ENCODE data around the gene MBLAC1. TPM values are rescaled to one million over a fixed set of nuclear protein-coding genes. Genes with fewer than 3 reads are reported as not detected.
A peak's percentile ranks its signal among the peaks of the same experiment; 100 is the strongest.

MBLAC1 gene
- total and polyA plus RNA-seq, 9 of the 15 experiments (the other 6 are each of a cell fraction or from before 2014, with no cell fraction given): 0.03 to 3.1 (median 0.52) TPM

DNA sequence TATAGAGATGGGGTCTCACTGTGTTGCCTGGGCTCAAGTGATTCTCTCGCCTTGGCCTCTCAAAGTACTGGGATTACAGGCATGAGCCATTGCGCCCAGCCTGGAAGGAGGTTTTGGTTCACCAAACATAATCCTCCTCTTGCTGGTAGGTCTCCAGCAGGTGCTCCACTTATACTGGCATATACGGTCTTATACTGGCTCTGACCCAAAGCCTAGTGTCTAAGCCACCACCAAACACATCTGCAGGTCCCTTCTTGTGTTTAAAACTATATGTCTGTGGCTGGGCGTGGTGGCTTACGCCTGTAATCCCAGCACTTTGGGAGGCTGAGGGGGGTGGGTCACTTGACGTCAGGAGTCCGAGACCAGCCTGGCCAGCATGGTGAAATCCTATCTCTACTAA, 5.4 kb downstream of the MBLAC1 start:
- Histone ChIP-seq H3K9me3 (replicated peaks; ENCODE audit: control insufficient read depth, insufficient read depth, low read depth, low read length) (no peaks in the 10 kb centered on the region), H3K27me3 (ENCODE audit: control insufficient read depth in 2 of 2, insufficient read depth in 2 of 2, low read length in 2 of 2) (no peaks in the 10 kb centered on the region; a peak in 2 of 5 replicates), H3K4me3 (no peak overlapping the region), H3K79me2 (ENCODE audit: control insufficient read depth, insufficient read depth, low read length) (peaks cover 3% of the 10 kb centered on the region; the same call in 2 of the 3 replicates), H2AFZ (ENCODE audit: low read depth, low read length) (0 out of 2 replicates have a peak overlapping the region, but pooled peaks have one; percentile 61), H3K9me1 (ENCODE audit: control insufficient read depth, insufficient read depth, low read length) (no peaks in the 10 kb centered on the region), H3K9ac (ENCODE audit: insufficient read depth in 1 of 2, low read depth in 2 of 2, low read length in 2 of 2) (no peak overlapping the region), H3K27ac (ENCODE audit: extremely low read depth, low read depth, low read length) (no peak overlapping the region), H3K36me3 (ENCODE audit: control insufficient read depth, insufficient read depth, low read length) (no peaks in the 10 kb centered on the region), H3K4me2 (ENCODE audit: insufficient read depth, low read length) (peak overlapping the region; percentile 47; the same call in 1 of the 2 replicates), H3K4me1 (replicated peaks in 1 of 2; ENCODE audit: control insufficient read depth in 2 of 2, insufficient read depth in 2 of 2, low read length in 2 of 2) (peaks cover 11 to 16% of the 10 kb centered on the region in 2 experiments), H4K20me1 (replicated peaks; ENCODE audit: control insufficient read depth, insufficient read depth, low read length) (no peaks in the 10 kb centered on the region)
- ATAC-seq (peak; percentile 1; the same call in 1 of the 3 replicates), DNase-seq (ENCODE audit: extremely low read depth in 1 of 4, low spot score in 3 of 4) (no peak), FAIRE-seq (no peak)
- CTCF ChIA-PET (ENCODE audit: low intra/inter-chr PET ratio): interaction anchor here (0.6 to 4.8 kb wide), 8 partner anchors 77 to 289 kb away, joined by 3 to 54 read pairs (median 4); no protein-coding TSS in a partner anchor
- no peak for TF ChIP-seq ZBTB17 (CRISPR knock-in tag; IDR thresholded peaks at IDR 0.05)
- TF ChIP-seq USF1 (CRISPR knock-in tag; IDR thresholded peaks at IDR 0.05): peak; percentile 32; the same call in 1 of the 2 replicates
- TF ChIP-seq MECOM (CRISPR knock-in tag; IDR thresholded peaks at IDR 0.05): 0 out of 2 replicates have a peak, but pooled peaks have one; percentile 7
- WGBS (ENCODE audit: insufficient coverage, low coverage, missing lambda C conversion rate): 35% methylated on average over 7 of the region's 7 CpGs
- POLR2A ChIA-PET: interaction anchor here (0.7 to 3.8 kb wide), 7 partner anchors 10 to 297 kb away, joined by 3 to 13 read pairs (median 3); partner anchors contain the start of genes GPC2, LAMTOR4 and MEPCE
- in situ Hi-C loops (cut with MboI): loop anchor here (5.0 kb wide), 2 partner anchors 80 to 215 kb away; no protein-coding TSS in a partner anchor
- intact Hi-C loops (cut with micrococcal nuclease): loop anchor here (1.0 to 2.0 kb wide), 4 partner anchors 57 to 275 kb away; no protein-coding TSS in a partner anchor
- BruUV-seq (replicated peaks): no TSS peak
